Liver (tissue), 9 donors: ENCODE data around the gene STRBP. TPM values are rescaled to one million over a fixed set of nuclear protein-coding genes. Genes with fewer than 3 reads are reported as not detected.
A peak's percentile ranks its signal among the peaks of the same experiment; 100 is the strongest.
"Not testable (repeated sequence)": the region's sequence is repeated elsewhere in the genome, so short reads cannot be mapped to it uniquely, and the experiment has no call there.

Experiments used
- DNase-seq: peaks from one replicate; pipeline ENCODE4 v3.0.0-alpha.2; 2017; ENCODE audit warnings: low spot score
- H3K27ac ChIP-seq, 2 donors: one replicate each; pipeline ENCODE4 v1.7.0; 2013; ENCODE audit warnings: inconsistent platforms in 2 of 2, low read length in 2 of 2, control low read depth in 1 of 2, low read depth in 1 of 2, mild to moderate bottlenecking in 1 of 2
- H3K27me3 ChIP-seq, 4 donors: one replicate each; pipeline versions ENCODE4 v1.6.1 to v1.7.0; 2013; ENCODE audit warnings: low read length in 3 of 4, inconsistent platforms in 1 of 4, mild to moderate bottlenecking in 1 of 4, moderate library complexity in 1 of 4; ENCODE audit not compliant: control insufficient read depth in 4 of 4, insufficient read depth in 4 of 4
- H3K36me3 ChIP-seq, 4 donors: one replicate each; pipeline versions ENCODE4 v1.6.1 to v1.7.0; 2013; ENCODE audit warnings: low read length in 3 of 4, mild to moderate bottlenecking in 3 of 4, low read depth in 1 of 4, moderate library complexity in 1 of 4; ENCODE audit not compliant: control insufficient read depth in 4 of 4, insufficient read depth in 3 of 4
- H3K4me1 ChIP-seq, 4 donors: one replicate each; pipeline versions ENCODE4 v1.6.1 to v1.7.0; 2013; ENCODE audit warnings: low read length in 3 of 4, mild to moderate bottlenecking in 3 of 4, moderate library complexity in 1 of 4; ENCODE audit not compliant: control insufficient read depth in 4 of 4, insufficient read depth in 4 of 4
- H3K4me3 ChIP-seq, 3 donors: one replicate each; pipeline versions ENCODE4 v1.6.1 to v1.7.0; 2013; ENCODE audit warnings: low read length in 3 of 3, control low read depth in 1 of 3, low read depth in 1 of 3, mild to moderate bottlenecking in 1 of 3
- H3K9ac ChIP-seq, 2 donors: one replicate each; pipeline ENCODE4 v1.7.0; 2013; ENCODE audit warnings: low read length in 2 of 2, mild to moderate bottlenecking in 2 of 2, moderate library complexity in 2 of 2, control low read depth in 1 of 2, low read depth in 1 of 2
- H3K9me3 ChIP-seq, 4 donors: one replicate each; pipeline versions ENCODE4 v1.6.1 to v1.7.0; 2013; ENCODE audit warnings: low read length in 3 of 4; ENCODE audit not compliant: control insufficient read depth in 4 of 4
- ATF3 ChIP-seq: IDR thresholded peaks from 2 replicates; pipeline ENCODE4 v1.6.1; 2016; ENCODE audit warnings: antibody characterized with exemption
- HNF4A ChIP-seq, 2 donors: conservative IDR thresholded peaks; 2 replicates each; pipeline ENCODE4 v1.6.1; 2016; ENCODE audit warnings: antibody characterized with exemption in 2 of 2, mild to moderate bottlenecking in 2 of 2
- HNF4G ChIP-seq: IDR thresholded peaks from 2 replicates; pipeline ENCODE4 v1.6.1; 2016; ENCODE audit warnings: antibody characterized with exemption
- JUND ChIP-seq, 2 donors: IDR thresholded peaks; 2 replicates each; pipeline ENCODE4 v1.6.1; 2016; ENCODE audit warnings: antibody characterized with exemption in 2 of 2
- RAD21 ChIP-seq, 2 donors: IDR thresholded peaks; 2 replicates each; pipeline ENCODE4 v1.6.1; 2016; ENCODE audit warnings: antibody characterized with exemption in 2 of 2, mild to moderate bottlenecking in 2 of 2
- REST ChIP-seq: IDR thresholded peaks from 2 replicates; pipeline ENCODE4 v1.6.1; 2016; ENCODE audit warnings: antibody characterized with exemption, mild to moderate bottlenecking
- SP1 ChIP-seq: IDR thresholded peaks from 2 replicates; pipeline ENCODE4 v1.6.1; 2018; ENCODE audit warnings: antibody characterized with exemption, mild to moderate bottlenecking
- YY1 ChIP-seq: IDR thresholded peaks from 2 replicates; pipeline ENCODE4 v1.6.1; 2016; ENCODE audit warnings: antibody characterized with exemption, mild to moderate bottlenecking
- ZBTB33 ChIP-seq: IDR thresholded peaks from 2 replicates; pipeline ENCODE4 v1.6.1; 2016; ENCODE audit warnings: antibody characterized with exemption
- WGBS: extraction: QIAGEN DNeasy Blood & Tissue Kit; methylation state at CpG from one replicate; pipeline ENCODE4 v1.1.7; 2013; 5-methylcytosine and 5-hydroxymethylcytosine counted together
- polyA plus RNA-seq, 2 donors: library from polyadenylated mRNA; stranded (reverse) in 1 of 2; unstranded in 1 of 2; fragments of 200-250 nt in 1 of 2; fragments of >200 nt in 1 of 2; fragmentation: Nextera tagmentation in 1 of 2; extraction: Ambion mirVana in 1 of 2; gene quantifications; one replicate each; pipeline versions ENCODE4 v1.2.1 to v1.2.3, GENCODE V29; 2013 to 2015
- total RNA-seq, 2 donors: library from RNA; depleted of rRNA; stranded (reverse); fragments of >200 nt; gene quantifications; one replicate each; pipeline ENCODE4 v1.2.3, GENCODE V29; 2014
- donor health status: healthy.
- donor health status: healthy.
- donor health status: healthy.
- donor health status: healthy.
- donor health status: healthy.

The STRBP gene
- total and polyA plus RNA-seq, 4 donors, result 4.3 to 17.2 (median 8.5) TPM

- 74% methylated on average over 2 of the region's 2 CpGs for WGBS
- Histone ChIP-seq H3K27ac (no peak overlapping the region), H3K4me1 (no peaks in the 10 kb centered on the region), H3K36me3 (no peaks in the 10 kb centered on the region), H3K27me3 (no peaks in the 10 kb centered on the region), H3K4me3 (no peak overlapping the region), H3K9ac (no peak overlapping the region), H3K9me3 (no peaks in the 10 kb centered on the region)
- TF ChIP-seq HNF4A (conservative IDR thresholded peaks at IDR 0.05), result no peak
- no peak for TF ChIP-seq YY1
- TF ChIP-seq RAD21 (IDR thresholded peaks at IDR 0.05), result no peak
- TF ChIP-seq HNF4G, result no peak
- no peak for TF ChIP-seq REST
- no peak for TF ChIP-seq JUND (IDR thresholded peaks at IDR 0.05)
- no peak for TF ChIP-seq ATF3
- no peak for DNase-seq
Measured at GRCh38 chr9:123201083-123201482, 67.3 kb downstream of the STRBP start.

- WGBS, result 98% methylated on average over 13 of the region's 13 CpGs
- not testable (repeated sequence) for H3K9ac ChIP-seq, DNase-seq, H3K27ac ChIP-seq, H3K27me3 ChIP-seq, H3K4me3 ChIP-seq, H3K36me3 ChIP-seq, H3K9me3 ChIP-seq, H3K4me1 ChIP-seq
Measured at GRCh38 chr9:123200469-123200868, 67.9 kb downstream of the STRBP start.

- no peak for DNase-seq
- Histone ChIP-seq H3K9ac (no peak overlapping the region), H3K4me1 (peaks cover 0 to 2% (median 0%) of the 10 kb centered on the region in 4 donors), H3K9me3 (no peaks in the 10 kb centered on the region), H3K27ac (no peak overlapping the region), H3K36me3 (no peaks in the 10 kb centered on the region), H3K4me3 (no peak overlapping the region), H3K27me3 (no peaks in the 10 kb centered on the region)
- TF ChIP-seq ZBTB33 (no peak), HNF4A (conservative IDR thresholded peaks at IDR 0.05) (peak; percentile 69 to 84), YY1 (peak; percentile 35), RAD21 (IDR thresholded peaks at IDR 0.05) (no peak), HNF4G (peak; percentile 38), SP1 (peak; percentile 10)
- WGBS, result 95% methylated on average over 1 of the region's 1 CpG
Measured at GRCh38 chr9:123196124-123196523, 72.3 kb downstream of the STRBP start.
